PC-9 (cell line): ENCODE measurements around the gene MBOAT2. TPM values are rescaled to one million over a fixed set of nuclear protein-coding genes. Genes with fewer than 3 reads are reported as not detected.

Source experiments
- BruUV-seq: library from RNA; stranded (reverse); fragments of 400-500 nt; replicated peaks from 2 replicates; lab custom pipeline; 2021; lab: Mats Ljungman, UMichigan
- CTCF ChIA-PET: fragments of 300-600 bp; sonication (Branson Sonifier 250); formaldehyde crosslinking; loops from one replicate; lab custom pipeline; 2022; ENCODE audit warnings: antibody characterized with exemption; lab: Charles Lee
- POLR2A ChIA-PET: fragments of 300-600 bp; sonication (Branson Sonifier 250); formaldehyde crosslinking; loops from one replicate; lab custom pipeline; 2022; ENCODE audit warnings: antibody characterized with exemption; ENCODE audit not compliant: unreplicated experiment; lab: Charles Lee
- DNase-seq, 2 experiments: peaks; one replicate each; pipeline versions ENCODE4 v3.0.0 to v3.0.0-alpha.2; 2015 to 2022; ENCODE audit warnings: mixed read lengths in 1 of 2
- H2AFZ ChIP-seq: fragments of 200-600 bp; sonication (generic); 2 replicates; pipeline ENCODE4 v1.8.1; 2017; ENCODE audit warnings: antibody characterized with exemption
- H3F3A ChIP-seq: fragments of 200-600 bp; sonication (generic); 2 replicates; pipeline ENCODE4 v1.8.1; 2017; ENCODE audit warnings: antibody characterized with exemption, mild to moderate bottlenecking, low read depth; ENCODE audit not compliant: insufficient read depth
- H3K27ac ChIP-seq: fragments of 200-600 bp; sonication (generic); 2 replicates; pipeline ENCODE4 v1.6.1; 2016; ENCODE audit warnings: mixed run types
- H3K27me3 ChIP-seq: fragments of 200-600 bp; sonication (generic); 2 replicates; pipeline ENCODE4 v1.6.1; 2016; ENCODE audit warnings: low read depth, mixed run types; ENCODE audit not compliant: insufficient read depth
- H3K36me3 ChIP-seq: fragments of 200-600 bp; sonication (generic); 2 replicates; pipeline ENCODE4 v1.6.1; 2016; ENCODE audit warnings: low read depth, mixed run types
- H3K4me1 ChIP-seq: fragments of 200-600 bp; sonication (generic); replicated peaks from 2 replicates; pipeline ENCODE4 v1.6.1; 2016; ENCODE audit warnings: mixed run types; ENCODE audit not compliant: insufficient read depth
- H3K4me2 ChIP-seq: fragments of 200-600 bp; sonication (generic); 2 replicates; pipeline ENCODE4 v1.6.1; 2017; ENCODE audit warnings: mixed run types
- H3K4me3 ChIP-seq: fragments of 200-600 bp; sonication (generic); 2 replicates; pipeline ENCODE4 v1.6.1; 2016; ENCODE audit warnings: mixed run types
- H3K79me2 ChIP-seq: fragments of 200-600 bp; sonication (generic); 2 replicates; pipeline ENCODE4 v1.6.1; 2017; ENCODE audit warnings: low read depth, mixed run types
- H3K9me2 ChIP-seq: fragments of 200-600 bp; sonication (generic); 2 replicates; pipeline ENCODE4 v1.8.1; 2017; ENCODE audit warnings: mild to moderate bottlenecking; ENCODE audit not compliant: insufficient read depth
- H3K9me3 ChIP-seq: fragments of 200-600 bp; sonication (generic); 2 replicates; pipeline ENCODE4 v1.8.1; 2016; ENCODE audit warnings: low read depth; ENCODE audit not compliant: insufficient read depth
- H4K20me1 ChIP-seq: fragments of 200-600 bp; sonication (generic); 2 replicates; pipeline ENCODE4 v1.8.1; 2017; ENCODE audit not compliant: insufficient read depth
- EZH2 ChIP-seq: fragments of 200-600 bp; sonication (generic); IDR thresholded peaks from 2 replicates; pipeline ENCODE4 v1.8.0; 2017; ENCODE audit warnings: antibody characterized with exemption, low read depth
- intact Hi-C: fragments of 100-400 bp; cut with micrococcal nuclease; formaldehyde crosslinking; loops from one replicate; pipeline ENCODE4 v1.10.0; 2022; ENCODE audit not compliant: unreplicated experiment
- total RNA-seq: library from RNA; stranded (reverse); gene quantifications from 2 replicates; pipeline ENCODE4 v1.2.3, GENCODE V29; 2021
- TF ChIP-seq, protein P1 (sequence below): fragments of 200-600 bp; sonication (generic); conservative IDR thresholded peaks from 2 replicates; pipeline ENCODE4 v1.6.1; 2017; ENCODE audit warnings: mixed run types, antibody characterized with exemption, mild to moderate bottlenecking, moderate library complexity

MBOAT2 gene
- total RNA-seq, 1 experiment from 2014 or later = 57.7 TPM

DNA sequence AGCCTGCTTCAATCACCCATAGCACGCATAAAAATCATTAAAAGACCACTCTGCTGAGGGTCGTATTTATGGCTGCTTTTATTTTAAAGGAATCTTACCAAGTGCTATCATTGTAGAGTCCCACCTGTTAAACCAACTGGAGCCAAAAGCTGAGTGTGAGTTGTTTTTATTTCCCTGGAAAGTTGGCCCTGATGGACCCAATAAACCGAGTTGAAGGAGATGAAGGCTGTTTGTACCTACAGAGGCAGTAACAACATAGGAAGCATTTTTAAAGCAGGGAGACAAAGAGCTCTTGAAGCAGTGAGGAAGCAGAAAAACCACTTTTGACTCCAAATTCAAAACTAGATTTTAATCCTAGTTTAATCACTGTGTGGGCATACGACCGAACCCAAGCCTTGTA is 6.4 kb downstream of the MBOAT2 start:
- Histone ChIP-seq H3K9me2 (no peaks in the 10 kb centered on the region), H4K20me1 (peaks cover 6% of the 10 kb centered on the region; the same call in 1 of the 2 replicates), H3K79me2 (peaks cover 99% of the 10 kb centered on the region), H3K9me3 (no peaks in the 10 kb centered on the region), H3K4me2 (no peak overlapping the region), H3F3A (peaks cover 20% of the 10 kb centered on the region), H3K27me3 (no peaks in the 10 kb centered on the region), H2AFZ (no peak overlapping the region), H3K4me3 (no peak overlapping the region), H3K4me1 (peaks cover 49% of the 10 kb centered on the region), H3K36me3 (peaks cover 6% of the 10 kb centered on the region; the same call in 1 of the 2 replicates), H3K27ac (0 out of 2 replicates have a peak overlapping the region, but pooled peaks have one; percentile 7)
- CTCF ChIA-PET = interaction anchor here (0.7 kb wide), 1 partner anchor 9 kb away, joined by 3 read pairs; no protein-coding TSS in a partner anchor
- no TSS peak for BruUV-seq
- intact Hi-C loops = no loop called here
- POLR2A ChIA-PET = no interaction called here
- no peak for TF ChIP-seq EZH2
- TF ChIP-seq, protein P1, sequence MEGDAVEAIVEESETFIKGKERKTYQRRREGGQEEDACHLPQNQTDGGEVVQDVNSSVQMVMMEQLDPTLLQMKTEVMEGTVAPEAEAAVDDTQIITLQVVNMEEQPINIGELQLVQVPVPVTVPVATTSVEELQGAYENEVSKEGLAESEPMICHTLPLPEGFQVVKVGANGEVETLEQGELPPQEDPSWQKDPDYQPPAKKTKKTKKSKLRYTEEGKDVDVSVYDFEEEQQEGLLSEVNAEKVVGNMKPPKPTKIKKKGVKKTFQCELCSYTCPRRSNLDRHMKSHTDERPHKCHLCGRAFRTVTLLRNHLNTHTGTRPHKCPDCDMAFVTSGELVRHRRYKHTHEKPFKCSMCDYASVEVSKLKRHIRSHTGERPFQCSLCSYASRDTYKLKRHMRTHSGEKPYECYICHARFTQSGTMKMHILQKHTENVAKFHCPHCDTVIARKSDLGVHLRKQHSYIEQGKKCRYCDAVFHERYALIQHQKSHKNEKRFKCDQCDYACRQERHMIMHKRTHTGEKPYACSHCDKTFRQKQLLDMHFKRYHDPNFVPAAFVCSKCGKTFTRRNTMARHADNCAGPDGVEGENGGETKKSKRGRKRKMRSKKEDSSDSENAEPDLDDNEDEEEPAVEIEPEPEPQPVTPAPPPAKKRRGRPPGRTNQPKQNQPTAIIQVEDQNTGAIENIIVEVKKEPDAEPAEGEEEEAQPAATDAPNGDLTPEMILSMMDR = no peak
- no peak for DNase-seq

DNA sequence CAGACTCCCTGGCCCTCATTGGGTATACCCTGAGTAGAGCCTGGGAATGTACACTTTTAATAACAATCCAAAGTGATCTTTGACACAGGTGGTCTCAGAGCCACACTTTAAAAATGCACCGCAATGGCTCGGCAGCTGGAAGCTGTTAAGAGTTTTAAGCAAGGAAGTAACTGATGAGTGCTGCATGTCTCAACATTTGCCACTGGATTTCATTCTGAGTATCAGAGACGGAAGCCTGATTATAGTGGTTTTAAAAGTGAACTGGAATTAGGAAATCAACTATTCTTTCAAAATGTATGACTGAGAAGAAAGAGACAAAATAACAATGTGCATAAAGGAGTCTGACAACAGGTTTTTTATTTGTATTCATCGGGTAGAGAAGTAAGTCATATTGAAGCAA is 7.5 kb downstream of the MBOAT2 start:
- Histone ChIP-seq H3K4me2 (no peak overlapping the region), H3K36me3 (peaks cover 6% of the 10 kb centered on the region; the same call in 1 of the 2 replicates), H3K9me2 (no peaks in the 10 kb centered on the region), H4K20me1 (peaks cover 6% of the 10 kb centered on the region; the same call in 1 of the 2 replicates), H3K4me1 (peaks cover 38% of the 10 kb centered on the region), H3K9me3 (no peaks in the 10 kb centered on the region), H3K4me3 (no peak overlapping the region), H2AFZ (no peak overlapping the region), H3K79me2 (peaks cover 99% of the 10 kb centered on the region), H3K27me3 (no peaks in the 10 kb centered on the region), H3K27ac (no peak overlapping the region), H3F3A (peaks cover 16% of the 10 kb centered on the region)
- no peak for TF ChIP-seq EZH2
- TF ChIP-seq, protein P1 = no peak
- no peak for DNase-seq
- intact Hi-C loops = no loop called here
- CTCF ChIA-PET = no interaction called here
- no TSS peak for BruUV-seq
- POLR2A ChIA-PET = no interaction called here

DNA sequence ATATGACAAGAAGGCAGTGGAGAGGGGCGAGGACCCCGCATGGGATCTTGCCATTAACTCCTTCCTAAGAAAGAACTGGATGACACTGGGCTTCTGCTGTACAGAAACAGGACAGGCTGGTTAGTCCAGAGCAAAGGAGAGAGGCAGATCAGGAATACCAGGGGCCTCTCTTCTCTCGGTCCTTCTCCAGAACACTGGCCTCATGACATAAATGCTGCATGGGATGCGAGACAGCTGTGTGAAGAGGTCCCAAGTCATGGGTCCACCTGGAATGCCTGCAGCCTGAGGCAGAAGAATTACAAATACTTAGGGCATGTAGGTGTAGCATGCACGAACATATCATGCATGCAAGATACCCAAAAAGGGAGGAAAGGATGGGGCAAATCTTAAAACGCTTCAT is 9.1 kb downstream of the MBOAT2 start:
- no peak overlapping the region for H3K4me2 ChIP-seq
- TF ChIP-seq, protein P1 = no peak
- TF ChIP-seq EZH2 = no peak
- H3K36me3 ChIP-seq = peaks cover 6% of the 10 kb centered on the region; the same call in 1 of the 2 replicates
- no peak overlapping the region for H2AFZ ChIP-seq
- H4K20me1 ChIP-seq = peaks cover 11% of the 10 kb centered on the region; the same call in 1 of the 2 replicates
- H3K9me2 ChIP-seq = no peaks in the 10 kb centered on the region
- H3F3A ChIP-seq = peaks cover 5% of the 10 kb centered on the region
- H3K4me3 ChIP-seq = no peak overlapping the region
- no peak overlapping the region for H3K27ac ChIP-seq
- POLR2A ChIA-PET = no interaction called here
- H3K27me3 ChIP-seq = no peaks in the 10 kb centered on the region
- intact Hi-C loops = no loop called here
- no peaks in the 10 kb centered on the region for H3K9me3 ChIP-seq
- no peak for DNase-seq
- CTCF ChIA-PET = no interaction called here
- peaks cover 98% of the 10 kb centered on the region for H3K79me2 ChIP-seq
- no TSS peak for BruUV-seq
- H3K4me1 ChIP-seq = peaks cover 21% of the 10 kb centered on the region
